GM23338 (cell line): ENCODE results near the gene NTN1. TPM values are rescaled to one million over a fixed set of nuclear protein-coding genes. Genes with fewer than 3 reads are reported as not detected.

Source experiments
- ATAC-seq: fragments of 200-7000 bp; cut with Tn5 transposase; 3 replicates; pipeline ENCODE4 v1.9.1; 2020
- DNase-seq: peaks from one replicate; pipeline ENCODE4 v3.0.0-alpha.2; 2015; ENCODE audit warnings: low spot score
- H2AFZ ChIP-seq: fragments of 200-600 bp; sonication (generic); 2 replicates; pipeline ENCODE4 v1.8.0; 2016; ENCODE audit warnings: antibody characterized with exemption, mild to moderate bottlenecking, moderate library complexity
- H3F3A ChIP-seq: fragments of 200-600 bp; sonication (generic); replicated peaks from 2 replicates; pipeline ENCODE4 v1.8.0; 2017; ENCODE audit warnings: antibody characterized with exemption, mixed run types, low read depth
- H3K27ac ChIP-seq: fragments of 200-600 bp; sonication (generic); 2 replicates; pipeline ENCODE4 v1.6.1; 2016; ENCODE audit warnings: low read depth
- H3K27me3 ChIP-seq: fragments of 200-600 bp; sonication (generic); 2 replicates; pipeline ENCODE4 v1.8.0; 2016; ENCODE audit warnings: mild to moderate bottlenecking, mixed run types, moderate library complexity; ENCODE audit not compliant: insufficient read depth
- H3K36me3 ChIP-seq: fragments of 200-600 bp; sonication (generic); 2 replicates; pipeline ENCODE4 v1.8.0; 2016; ENCODE audit warnings: mild to moderate bottlenecking; ENCODE audit not compliant: insufficient read depth
- H3K4me1 ChIP-seq: fragments of 200-600 bp; sonication (generic); 2 replicates; pipeline ENCODE4 v1.8.0; 2016; ENCODE audit warnings: mild to moderate bottlenecking, moderate library complexity; ENCODE audit not compliant: insufficient read depth
- H3K4me2 ChIP-seq: fragments of 200-600 bp; sonication (generic); 2 replicates; pipeline ENCODE4 v1.7.1; 2017; ENCODE audit warnings: mixed run types
- H3K4me3 ChIP-seq: fragments of 200-600 bp; sonication (generic); 2 replicates; pipeline ENCODE4 v1.6.1; 2016; ENCODE audit warnings: mixed run types
- H3K79me2 ChIP-seq: fragments of 200-600 bp; sonication (generic); replicated peaks from 2 replicates; pipeline ENCODE4 v1.8.0; 2017; ENCODE audit warnings: mild to moderate bottlenecking; ENCODE audit not compliant: insufficient read depth
- H3K9me2 ChIP-seq: fragments of 200-600 bp; sonication (generic); 2 replicates; pipeline ENCODE4 v1.8.0; 2017; ENCODE audit not compliant: insufficient read depth
- H4K20me1 ChIP-seq: fragments of 200-600 bp; sonication (generic); replicated peaks from 2 replicates; pipeline ENCODE4 v1.8.0; 2017; ENCODE audit warnings: mild to moderate bottlenecking; ENCODE audit not compliant: insufficient read depth
- H3K27ac Mint-ChIP-seq: 2 replicates; pipeline ENCODE4 v1.8.0; 2020; ENCODE audit warnings: inconsistent platforms, mild to moderate bottlenecking, moderate library complexity, mixed read lengths
- H3K27me3 Mint-ChIP-seq: 3 replicates; pipeline ENCODE4 v1.8.0; 2022; ENCODE audit warnings: low read depth, mild to moderate bottlenecking, moderate library complexity, mixed read lengths, inconsistent platforms; ENCODE audit not compliant: insufficient read depth, poor library complexity
- H3K36me3 Mint-ChIP-seq: 3 replicates; pipeline ENCODE4 v1.8.0; 2021; ENCODE audit warnings: low read depth, mild to moderate bottlenecking, inconsistent platforms, moderate library complexity, mixed read lengths
- H3K4me1 Mint-ChIP-seq: 3 replicates; pipeline ENCODE4 v1.8.0; 2020; ENCODE audit warnings: mild to moderate bottlenecking, inconsistent platforms, mixed read lengths
- H3K4me3 Mint-ChIP-seq: 3 replicates; pipeline ENCODE4 v1.8.0; 2021; ENCODE audit warnings: moderate library complexity, mild to moderate bottlenecking, inconsistent platforms, mixed read lengths
- H3K9me3 Mint-ChIP-seq: 3 replicates; pipeline ENCODE4 v1.8.0; 2020; ENCODE audit warnings: moderate library complexity, mild to moderate bottlenecking, inconsistent platforms, mixed read lengths
- CTCF ChIP-seq, 2 experiments: fragments of 200-600 bp in 1 of 2; sonication (generic) in 1 of 2; conservative IDR thresholded peaks; 2 replicates each; pipeline versions ENCODE4 v1.5.1 to v1.6.1; 2016 to 2017; ENCODE audit warnings: antibody characterized with exemption in 2 of 2, low read depth in 2 of 2, mild to moderate bottlenecking in 2 of 2, moderate library complexity in 1 of 2
- EZH2phosphoT487 ChIP-seq: fragments of 200-600 bp; sonication (generic); IDR thresholded peaks from one replicate; pipeline ENCODE4 v1.8.1; 2018; ENCODE audit warnings: antibody characterized with exemption; ENCODE audit not compliant: unreplicated experiment
- NANOG ChIP-seq: IDR thresholded peaks from 2 replicates; pipeline ENCODE4 v1.6.1; 2016; ENCODE audit warnings: antibody characterized with exemption, borderline replicate concordance
- REST ChIP-seq: IDR thresholded peaks from one replicate; pipeline ENCODE4 v1.6.1; 2018; ENCODE audit warnings: antibody characterized with exemption; ENCODE audit not compliant: unreplicated experiment
- STAT1 ChIP-seq: IDR thresholded peaks from one replicate; pipeline ENCODE4 v1.6.1; 2016; ENCODE audit warnings: antibody characterized with exemption; ENCODE audit not compliant: unreplicated experiment
- ZNF114 ChIP-seq: fragments of 250-450 bp; sonication (Bioruptor Pico); IDR thresholded peaks from 2 replicates; pipeline ENCODE4 v1.5.0; 2020; ENCODE audit warnings: mild to moderate bottlenecking, moderate library complexity
- ZNF331 ChIP-seq: fragments of 250-450 bp; sonication (Bioruptor Pico); IDR thresholded peaks from 2 replicates; pipeline ENCODE4 v1.5.0; 2020; ENCODE audit warnings: low read depth, mild to moderate bottlenecking, moderate library complexity
- polyA plus RNA-seq: library from polyadenylated mRNA; unstranded; fragments of >200 nt; fragmentation: Nextera tagmentation; extraction: Ambion mirVana; gene quantifications from 2 replicates; pipeline ENCODE4 v1.2.1, GENCODE V29; 2016
- total RNA-seq: library from RNA; depleted of rRNA; stranded (reverse); fragments of >200 nt; shearing (Covaris generic); gene quantifications from 2 replicates; pipeline ENCODE4 v1.2.3, GENCODE V29; 2014

Gene NTN1
- total and polyA plus RNA-seq, 2 experiments from 2014 or later = 0.57 to 2.6 TPM

GRCh38 chr17:9285602-9286427 lies 264.5 kb downstream of the NTN1 start (continued):
- no peak for TF ChIP-seq REST
- no peak for TF ChIP-seq CTCF (conservative IDR thresholded peaks at IDR 0.05; ENCODE audit: low read depth in 2 of 2)
- TF ChIP-seq STAT1 = no peak
- no peak for TF ChIP-seq NANOG

- DNase-seq (no peak), ATAC-seq (no peak)
- H3K27ac ChIP-seq = no peak overlapping the region
- Mint-ChIP-seq H3K36me3 (no peaks in the 10 kb centered on the region), H3K27me3 (peaks cover 2% of the 10 kb centered on the region), H3K27ac (0 out of 2 replicates have a peak overlapping the region, but pooled peaks have one; percentile 30), H3K4me1 (peaks cover 38% of the 10 kb centered on the region), H3K4me3 (no peak overlapping the region), H3K9me3 (no peaks in the 10 kb centered on the region)
- H3K79me2 ChIP-seq = no peaks in the 10 kb centered on the region
- no peaks in the 10 kb centered on the region for H3K9me2 ChIP-seq
- TF ChIP-seq ZNF331 (CRISPR knock-in tag) (no peak), NANOG (no peak), EZH2phosphoT487 (no peak), ZNF114 (CRISPR knock-in tag) (no peak), STAT1 (no peak)
- H3K4me1 ChIP-seq = peaks cover 25% of the 10 kb centered on the region
- no peak overlapping the region for H3K4me2 ChIP-seq
- no peaks in the 10 kb centered on the region for H3K27me3 ChIP-seq
- H2AFZ ChIP-seq = no peak overlapping the region
- H4K20me1 ChIP-seq = no peaks in the 10 kb centered on the region
- no peaks in the 10 kb centered on the region for H3K36me3 ChIP-seq
- no peak overlapping the region for H3K4me3 ChIP-seq
- no peaks in the 10 kb centered on the region for H3F3A ChIP-seq
Measured at GRCh38 chr17:9286434-9286833, 265.1 kb downstream of the NTN1 start.
